H1 (cell line): ENCODE measurements around the gene TBX4. TPM values are rescaled to one million over a fixed set of nuclear protein-coding genes. Genes with fewer than 3 reads are reported as not detected.

ENCODE experiments used
- CTCF ChIA-PET: fragments of 300-600 bp; sonication (Branson Sonifier 250); formaldehyde crosslinking; loops from one replicate; lab custom pipeline; 2021; ENCODE audit not compliant: partially characterized antibody; lab: Charles Lee
- POLR2A ChIA-PET: fragments of 300-600 bp; sonication (Branson Sonifier 250); formaldehyde crosslinking; loops from one replicate; lab custom pipeline; 2021; ENCODE audit warnings: inconsistent platforms; ENCODE audit not compliant: partially characterized antibody; lab: Charles Lee
- DNase-seq, 2 experiments: peaks; one replicate each; pipeline versions ENCODE4 v3.0.0 to v3.0.0-alpha.2; 2010 to 2022; ENCODE audit warnings: low spot score in 2 of 2, low read depth in 1 of 2, mixed read lengths in 1 of 2
- FAIRE-seq: peaks from 2 replicates; lab custom pipeline; 2011; peaks lifted over from hg19 to GRCh38; lab: Jason Lieb, UNC
- H2AFZ ChIP-seq: 2 replicates; pipeline ENCODE4 v1.8.1; 2012; ENCODE audit warnings: low read length, inconsistent platforms
- H2AK5ac ChIP-seq: 2 replicates; pipeline ENCODE4 v1.6.1; 2013; ENCODE audit warnings: low read depth, low read length
- H2BK120ac ChIP-seq: replicated peaks from 2 replicates; pipeline ENCODE3; 2013; ENCODE audit warnings: low read depth, low read length, inconsistent platforms
- H2BK12ac ChIP-seq: 2 replicates; pipeline ENCODE4 v1.6.1; 2013; ENCODE audit warnings: low read depth, low read length
- H2BK15ac ChIP-seq: 2 replicates; pipeline ENCODE4 v1.6.1; 2013; ENCODE audit warnings: low read length
- H2BK20ac ChIP-seq: 2 replicates; pipeline ENCODE4 v1.6.1; 2013; ENCODE audit warnings: low read length
- H2BK5ac ChIP-seq: 2 replicates; pipeline ENCODE4 v1.6.1; 2013; ENCODE audit warnings: low read depth, low read length
- H3K14ac ChIP-seq: 2 replicates; pipeline ENCODE4 v1.6.1; 2013; ENCODE audit warnings: inconsistent platforms; ENCODE audit not compliant: insufficient read length
- H3K18ac ChIP-seq: 2 replicates; pipeline ENCODE4 v1.6.1; 2013; ENCODE audit warnings: low read length; ENCODE audit errors: extremely low read depth
- H3K23ac ChIP-seq: 2 replicates; pipeline ENCODE4 v1.6.1; 2013; ENCODE audit warnings: inconsistent platforms; ENCODE audit not compliant: insufficient read length
- H3K23me2 ChIP-seq: 2 replicates; pipeline ENCODE4 v1.6.1; 2013; ENCODE audit warnings: low read depth, low read length
- H3K27ac ChIP-seq: 2 replicates; pipeline ENCODE4 v1.6.1; 2011; ENCODE audit warnings: low read depth, low read length, inconsistent platforms
- H3K27me3 ChIP-seq, 4 experiments: replicated peaks in 1 of 4; 1 replicate in 1 of 4; 2 replicates in 3 of 4; pipeline versions ENCODE4 v1.6.1 to v1.8.1; 2011 to 2013; ENCODE audit warnings: low read length in 3 of 4, mild to moderate bottlenecking in 3 of 4, inconsistent platforms in 2 of 4, mixed read lengths in 2 of 4, moderate library complexity in 1 of 4; ENCODE audit not compliant: control insufficient read depth in 3 of 4, insufficient read depth in 3 of 4; ENCODE audit errors: extremely low read depth in 1 of 4
- H3K36me3 ChIP-seq, 4 experiments: 2 replicates each; pipeline versions ENCODE4 v1.6.1 to v1.8.1; 2011 to 2013; ENCODE audit warnings: mild to moderate bottlenecking in 4 of 4, low read length in 3 of 4, moderate library complexity in 2 of 4, control low read depth in 1 of 4, inconsistent platforms in 1 of 4; ENCODE audit not compliant: insufficient read depth in 4 of 4, control insufficient read depth in 2 of 4
- H3K4ac ChIP-seq: replicated peaks from 2 replicates; pipeline ENCODE3; 2013; ENCODE audit warnings: low read length, low read depth, mixed read lengths, inconsistent platforms; ENCODE audit not compliant: insufficient read length
- H3K4me1 ChIP-seq, 4 experiments: replicated peaks in 1 of 4; 1 replicate in 1 of 4; 2 replicates in 3 of 4; pipeline versions ENCODE4 v1.6.1 to v1.8.1; 2011 to 2013; ENCODE audit warnings: low read length in 3 of 4, inconsistent platforms in 2 of 4, mixed read lengths in 1 of 4; ENCODE audit not compliant: insufficient read depth in 4 of 4, control insufficient read depth in 3 of 4
- H3K4me2 ChIP-seq, 2 experiments: 2 replicates each; pipeline versions ENCODE4 v1.6.1 to v1.8.1; 2011 to 2013; ENCODE audit warnings: low read depth in 2 of 2, low read length in 2 of 2, control low read depth in 1 of 2, inconsistent platforms in 1 of 2, mild to moderate bottlenecking in 1 of 2; ENCODE audit not compliant: insufficient read depth in 1 of 2
- H3K4me3 ChIP-seq, 4 experiments: fragments of 200-600, 300-600 bp in 1 of 4; sonication (generic), shearing (Covaris generic), sonication (Bioruptor Twin) in 1 of 4; 2 replicates each; pipeline versions ENCODE4 v1.5.1 to v1.8.1; 2011 to 2016; ENCODE audit warnings: low read length in 4 of 4, low read depth in 3 of 4, control low read depth in 2 of 4, inconsistent platforms in 2 of 4, mild to moderate bottlenecking in 2 of 4, mixed read lengths in 1 of 4, moderate library complexity in 1 of 4; ENCODE audit not compliant: insufficient read depth in 2 of 4; ENCODE audit errors: extremely low read depth in 1 of 4
- H3K56ac ChIP-seq: replicated peaks from 2 replicates; pipeline ENCODE3; 2013; ENCODE audit warnings: low read depth, mild to moderate bottlenecking, mixed read lengths, low read length, inconsistent platforms; ENCODE audit not compliant: insufficient read length
- H3K79me1 ChIP-seq: 2 replicates; pipeline ENCODE4 v1.6.1; 2013; ENCODE audit warnings: low read depth, low read length, control low read depth
- H3K79me2 ChIP-seq, 2 experiments: 2 replicates each; pipeline versions ENCODE4 v1.6.1 to v1.8.1; 2012 to 2013; ENCODE audit warnings: low read length in 2 of 2, mild to moderate bottlenecking in 2 of 2, inconsistent platforms in 1 of 2; ENCODE audit not compliant: insufficient read depth in 2 of 2, control insufficient read depth in 1 of 2
- H3K9ac ChIP-seq, 4 experiments: replicated peaks in 1 of 4; 1 replicate in 1 of 4; 2 replicates in 3 of 4; pipeline versions ENCODE4 v1.6.1 to v1.8.1; 2011 to 2013; ENCODE audit warnings: low read depth in 3 of 4, low read length in 3 of 4, control low read depth in 2 of 4, mild to moderate bottlenecking in 2 of 4, moderate library complexity in 2 of 4, inconsistent platforms in 1 of 4; ENCODE audit errors: extremely low read depth in 1 of 4
- H3K9me3 ChIP-seq, 2 experiments: 2 replicates each; pipeline versions ENCODE4 v1.6.1 to v1.8.1; 2012 to 2013; ENCODE audit warnings: mild to moderate bottlenecking in 2 of 2, moderate library complexity in 2 of 2, control low read depth in 1 of 2, inconsistent platforms in 1 of 2, low read depth in 1 of 2, low read length in 1 of 2, mixed read lengths in 1 of 2; ENCODE audit not compliant: insufficient read depth in 2 of 2
- H4K20me1 ChIP-seq, 2 experiments: replicated peaks in 1 of 2; 2 replicates each; pipeline versions ENCODE3 to v1.8.1; 2011 to 2013; ENCODE audit warnings: inconsistent platforms in 2 of 2, low read length in 2 of 2, mild to moderate bottlenecking in 1 of 2; ENCODE audit not compliant: insufficient read depth in 2 of 2, control insufficient read depth in 1 of 2
- H4K5ac ChIP-seq: 2 replicates; pipeline ENCODE4 v1.6.1; 2013; ENCODE audit warnings: low read length, low read depth, mixed read lengths, inconsistent platforms; ENCODE audit not compliant: insufficient read length
- H4K8ac ChIP-seq: 2 replicates; pipeline ENCODE4 v1.8.0; 2013; ENCODE audit warnings: mild to moderate bottlenecking, moderate library complexity, low read length, inconsistent platforms; ENCODE audit not compliant: insufficient read depth; ENCODE audit errors: extremely low read depth
- H4K91ac ChIP-seq: replicated peaks from 2 replicates; pipeline ENCODE3; 2013; ENCODE audit warnings: low read length, mixed read lengths, inconsistent platforms; ENCODE audit not compliant: insufficient read length
- CEBPB ChIP-seq: IDR thresholded peaks from 2 replicates; pipeline ENCODE4 v1.6.1; 2012; ENCODE audit warnings: low read depth, low read length
- NANOG ChIP-seq: IDR thresholded peaks from 2 replicates; pipeline ENCODE4 v1.6.1; 2011; ENCODE audit warnings: low read length, low read depth, mild to moderate bottlenecking, inconsistent platforms; ENCODE audit not compliant: insufficient read depth, poor library complexity, severe bottlenecking
- SP2 ChIP-seq: IDR thresholded peaks from 2 replicates; pipeline ENCODE4 v1.6.1; 2012; ENCODE audit warnings: mild to moderate bottlenecking, low read length, inconsistent platforms
- TAF1 ChIP-seq: IDR thresholded peaks from 2 replicates; pipeline ENCODE4 v1.6.1; 2011; ENCODE audit warnings: mild to moderate bottlenecking, low read depth, low read length
- TAF7 ChIP-seq: optimal IDR thresholded peaks from 2 replicates; pipeline ENCODE3; 2011; ENCODE audit warnings: low read depth, mild to moderate bottlenecking, inconsistent platforms, low read length, moderate library complexity, borderline replicate concordance
- TBP ChIP-seq: IDR thresholded peaks from 2 replicates; pipeline ENCODE4 v1.6.1; 2011; ENCODE audit warnings: low read depth, low read length, improper control_type of control experiment
- WGBS, 2 experiments: shearing (Covaris generic) in 1 of 2; methylation state at CpG; one replicate each; pipeline versions ENCODE4 v1.1.6 to v1.1.7; 2013 to 2015; ENCODE audit warnings: low lambda C conversion rate in 2 of 2, mixed read lengths in 2 of 2, inconsistent platforms in 1 of 2, low coverage in 1 of 2, missing lambda C conversion rate in 1 of 2; ENCODE audit not compliant: insufficient replicate concordance in 2 of 2, insufficient coverage in 1 of 2, insufficient read length in 1 of 2; ENCODE audit errors: extremely low coverage in 1 of 2, missing lambda C conversion rate in 1 of 2; 5-methylcytosine and 5-hydroxymethylcytosine counted together
- polyA plus RNA-seq, 7 experiments: library from polyadenylated mRNA; depleted of rRNA in 3 of 7; stranded (reverse) in 5 of 7; unstranded in 2 of 7; fragments of >200 nt in 5 of 7; fragments of 200-250 nt in 2 of 7; gene quantifications; 1 replicate in 5 of 7; 2 replicates in 1 of 7; 4 replicates in 1 of 7; pipeline versions ENCODE4 v1.2.1 to v1.2.3, GENCODE V29; 2011 to 2013; ENCODE audit warnings: missing spikeins in 2 of 7, mixed read lengths in 2 of 7
- total RNA-seq: library from RNA; stranded (reverse); fragmentation: NEBNext Ultra II Directional; extraction: Animal tissue kit (Norgen Biotek cat#: 25700); gene quantifications from 2 replicates; pipeline ENCODE4 v1.2.1, GENCODE V29; 2021

The TBX4 gene
- total and polyA plus RNA-seq, 2 of the 8 experiments (the other 6 are each of a cell fraction or from before 2014, with no cell fraction given), result 0.02 TPM; not detected in 1

DNA sequence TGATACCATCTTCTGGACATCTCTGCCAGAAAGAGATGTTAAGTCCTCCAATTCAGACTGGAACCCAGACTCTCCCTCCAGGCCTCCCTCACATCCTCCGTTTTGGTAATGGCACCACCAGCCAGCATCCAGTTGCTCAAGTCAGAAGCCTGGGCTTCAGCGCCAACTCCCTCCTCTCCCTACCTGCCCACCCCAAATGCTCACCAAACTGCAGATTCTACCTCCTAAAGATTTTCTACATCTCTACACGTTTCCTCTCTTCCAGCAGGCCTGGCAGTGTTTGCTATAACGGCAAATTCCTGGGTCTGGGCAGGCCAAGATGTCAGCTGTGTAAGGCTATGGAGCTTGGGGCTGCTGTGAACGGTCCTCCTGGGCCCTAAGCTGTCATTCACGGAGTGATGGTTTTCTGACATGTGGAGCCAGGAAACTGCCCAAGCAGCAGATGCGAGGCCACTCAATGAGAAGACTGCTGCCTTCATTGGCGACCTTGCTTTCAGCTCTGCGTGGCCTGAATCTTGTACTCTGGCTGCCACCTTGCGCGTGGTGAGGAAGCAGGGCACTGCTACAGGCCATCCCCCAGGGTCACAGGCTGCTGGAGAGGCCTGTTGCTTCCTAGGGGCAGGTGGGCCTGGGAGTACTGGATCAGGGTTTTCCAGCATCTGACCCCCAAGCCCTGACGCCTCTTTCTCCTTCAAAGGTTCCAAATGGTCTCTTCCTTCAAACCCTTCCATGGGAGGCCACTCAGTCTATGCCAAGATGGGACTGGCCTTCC is 37.7 kb downstream of the TBX4 start:
- Histone ChIP-seq H2AFZ (no peak overlapping the region), H3K23ac (no peak overlapping the region), H3K14ac (no peak overlapping the region), H2BK15ac (no peak overlapping the region), H3K4me3 (no peak overlapping the region), H4K20me1 (no peaks in the 10 kb centered on the region), H3K23me2 (no peaks in the 10 kb centered on the region), H3K4me1 (peaks cover 3 to 5% (median 4%) of the 10 kb centered on the region in 4 experiments; a peak in 5 of 7 replicates), H3K4me2 (no peak overlapping the region), H3K4ac (no peak overlapping the region), H2BK120ac (no peak overlapping the region), H3K27ac (no peak overlapping the region), H3K79me1 (no peaks in the 10 kb centered on the region), H3K9ac (no peak overlapping the region), H4K8ac (no peak overlapping the region; the same call in 1 of the 2 replicates), H2BK20ac (no peak overlapping the region), H2AK5ac (no peak overlapping the region), H2BK12ac (no peak overlapping the region), H2BK5ac (no peak overlapping the region), H4K91ac (no peak overlapping the region), H3K79me2 (no peaks in the 10 kb centered on the region), H3K36me3 (no peaks in the 10 kb centered on the region), H3K18ac (no peak overlapping the region; the same call in 1 of the 2 replicates), H3K9me3 (no peaks in the 10 kb centered on the region), H3K56ac (no peak overlapping the region), H4K5ac (no peak overlapping the region), H3K27me3 (no peaks in the 10 kb centered on the region)
- POLR2A ChIA-PET, result no interaction called here
- CTCF ChIA-PET, result interaction anchor here (0.9 to 1.5 kb wide), 2 partner anchors 12 to 22 kb away, joined by 3 to 8 read pairs; no protein-coding TSS in a partner anchor
- TF ChIP-seq CEBPB (no peak), TAF1 (no peak), SP2 (no peak), NANOG (no peak), TAF7 (no peak), TBP (no peak)
- FAIRE-seq (no peak), DNase-seq (no peak)
- WGBS, 2 experiments, result 86% methylated on average over 11 of the region's 12 CpGs; no CpG with 5 or more reads in 1 of the 2 experiments
